ENCODE results near the gene FMN1. TPM values are rescaled to one million over a fixed set of nuclear protein-coding genes. Genes with fewer than 3 reads are reported as not detected.

The FMN1 gene
- total RNA-seq, 4 donors from 2014 or later: 4.3 to 10.1 (median 8.8) TPM

DNA sequence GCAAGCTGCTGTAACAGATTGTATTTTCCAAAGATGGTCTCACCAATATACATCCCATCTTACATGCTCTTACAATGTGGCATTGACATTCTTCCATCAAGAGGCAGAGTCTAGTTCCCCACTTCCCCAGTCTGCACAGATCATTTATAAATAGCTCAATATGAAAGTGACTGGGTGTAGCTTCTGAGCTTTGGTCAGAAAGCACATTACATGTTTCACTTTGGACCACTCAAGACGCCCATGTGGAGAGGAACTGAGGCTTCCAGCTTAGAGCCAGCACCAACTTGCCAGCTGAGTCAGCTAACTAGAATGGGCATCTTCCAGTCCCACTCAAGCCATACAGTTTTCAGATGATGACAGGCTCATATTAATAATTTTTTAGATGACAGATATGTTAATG is 431.2 kb downstream of the FMN1 start:
- H3K4me1 ChIP-seq: no peaks in the 10 kb centered on the region
- no peaks in the 10 kb centered on the region for H3K9me3 ChIP-seq
- no peak overlapping the region for H3K27ac ChIP-seq
- H3K36me3 ChIP-seq: no peaks in the 10 kb centered on the region
- intact Hi-C loops (cut with DNase I): no loop called here
- peaks cover 0 to 4% (median 0%) of the 10 kb centered on the region in 4 donors for H3K27me3 ChIP-seq
- TF ChIP-seq POLR2A (IDR thresholded peaks at IDR 0.05): no peak
- TF ChIP-seq, protein P1, sequence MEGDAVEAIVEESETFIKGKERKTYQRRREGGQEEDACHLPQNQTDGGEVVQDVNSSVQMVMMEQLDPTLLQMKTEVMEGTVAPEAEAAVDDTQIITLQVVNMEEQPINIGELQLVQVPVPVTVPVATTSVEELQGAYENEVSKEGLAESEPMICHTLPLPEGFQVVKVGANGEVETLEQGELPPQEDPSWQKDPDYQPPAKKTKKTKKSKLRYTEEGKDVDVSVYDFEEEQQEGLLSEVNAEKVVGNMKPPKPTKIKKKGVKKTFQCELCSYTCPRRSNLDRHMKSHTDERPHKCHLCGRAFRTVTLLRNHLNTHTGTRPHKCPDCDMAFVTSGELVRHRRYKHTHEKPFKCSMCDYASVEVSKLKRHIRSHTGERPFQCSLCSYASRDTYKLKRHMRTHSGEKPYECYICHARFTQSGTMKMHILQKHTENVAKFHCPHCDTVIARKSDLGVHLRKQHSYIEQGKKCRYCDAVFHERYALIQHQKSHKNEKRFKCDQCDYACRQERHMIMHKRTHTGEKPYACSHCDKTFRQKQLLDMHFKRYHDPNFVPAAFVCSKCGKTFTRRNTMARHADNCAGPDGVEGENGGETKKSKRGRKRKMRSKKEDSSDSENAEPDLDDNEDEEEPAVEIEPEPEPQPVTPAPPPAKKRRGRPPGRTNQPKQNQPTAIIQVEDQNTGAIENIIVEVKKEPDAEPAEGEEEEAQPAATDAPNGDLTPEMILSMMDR (IDR thresholded peaks at IDR 0.05): no peak
- no peak for DNase-seq
- H3K4me3 ChIP-seq: no peak overlapping the region
- WGBS, 2 donors: 50 to 56% methylated on average over 1 of the region's 1 CpG

- WGBS, 2 donors: 40 to 71% methylated on average over 2 of the region's 2 CpGs
- Histone ChIP-seq H3K9me3 (no peaks in the 10 kb centered on the region), H3K4me1 (no peaks in the 10 kb centered on the region), H3K27me3 (peaks cover 0 to 4% (median 0%) of the 10 kb centered on the region in 4 donors), H3K4me3 (no peak overlapping the region), H3K27ac (no peak overlapping the region), H3K36me3 (no peaks in the 10 kb centered on the region)
- TF ChIP-seq POLR2A (IDR thresholded peaks at IDR 0.05): no peak
- TF ChIP-seq, protein P1 (IDR thresholded peaks at IDR 0.05): no peak
- intact Hi-C loops (cut with DNase I): no loop called here
- no peak for DNase-seq
These were observed 437.1 kb downstream of the FMN1 start for GRCh38 chr15:32757426-32757825.

- H3K4me3 ChIP-seq: no peak overlapping the region
- H3K36me3 ChIP-seq: no peaks in the 10 kb centered on the region
- WGBS, 2 donors: 59 to 91% methylated on average over 2 to 3 of the region's 3 CpGs
- H3K9me3 ChIP-seq: no peaks in the 10 kb centered on the region
- intact Hi-C loops (cut with DNase I): no loop called here
- no peaks in the 10 kb centered on the region for H3K27me3 ChIP-seq
- no peak overlapping the region for H3K27ac ChIP-seq
- no peaks in the 10 kb centered on the region for H3K4me1 ChIP-seq
- no peak for DNase-seq
- TF ChIP-seq, protein P1 (IDR thresholded peaks at IDR 0.05): no peak
- TF ChIP-seq POLR2A (IDR thresholded peaks at IDR 0.05): no peak
These were observed 443.5 kb downstream of the FMN1 start for GRCh38 chr15:32750979-32751378.

- Histone ChIP-seq H3K9me3 (no peaks in the 10 kb centered on the region), H3K4me1 (no peaks in the 10 kb centered on the region), H3K27me3 (no peaks in the 10 kb centered on the region), H3K36me3 (no peaks in the 10 kb centered on the region), H3K27ac (no peak overlapping the region), H3K4me3 (no peak overlapping the region)
- DNase-seq: no peak
- TF ChIP-seq, protein P1 (IDR thresholded peaks at IDR 0.05): no peak
- no peak for TF ChIP-seq POLR2A (IDR thresholded peaks at IDR 0.05)
- intact Hi-C loops (cut with DNase I): no loop called here
- 86 to 90% methylated on average over 4 of the region's 4 CpGs for WGBS, 2 donors
These were observed 446.6 kb downstream of the FMN1 start for GRCh38 chr15:32747921-32748342.

DNA sequence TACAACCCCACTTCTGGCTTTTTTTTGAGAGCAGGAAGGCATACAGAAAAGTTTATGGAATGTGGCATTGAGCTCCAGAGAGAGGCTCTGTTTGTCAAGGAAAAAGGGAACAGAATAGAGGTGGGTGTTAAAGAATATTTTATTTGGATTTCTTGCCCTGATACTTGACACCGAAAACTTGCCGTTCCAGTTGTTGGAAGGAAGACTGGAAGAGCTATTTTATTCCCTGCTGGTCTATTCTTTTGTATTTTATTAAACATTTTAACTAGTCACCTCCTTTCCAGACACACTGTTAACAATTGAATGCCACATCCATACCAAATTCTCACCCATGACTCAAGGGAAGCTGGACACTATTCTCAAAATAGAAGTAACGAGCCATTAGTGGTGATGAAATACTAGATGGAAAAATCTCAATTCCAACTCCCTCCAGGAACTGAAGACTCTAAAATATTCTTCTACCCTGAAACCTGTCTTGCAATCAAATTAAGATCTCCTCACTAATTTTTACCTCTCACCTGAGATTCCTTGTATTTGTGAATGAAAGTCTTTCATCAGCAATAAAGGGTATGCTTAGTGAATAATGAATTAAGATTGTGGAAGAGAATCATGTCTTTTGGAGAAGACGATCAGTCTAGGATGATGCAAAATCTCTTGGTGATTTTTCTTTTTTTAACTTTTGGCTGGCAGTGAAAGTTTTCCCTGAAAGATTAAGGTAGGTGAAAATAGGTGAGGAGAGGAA is 448.2 kb downstream of the FMN1 start:
- Histone ChIP-seq H3K36me3 (no peaks in the 10 kb centered on the region), H3K27ac (no peak overlapping the region), H3K4me1 (no peaks in the 10 kb centered on the region), H3K9me3 (no peaks in the 10 kb centered on the region), H3K4me3 (no peak overlapping the region), H3K27me3 (no peaks in the 10 kb centered on the region)
- DNase-seq: no peak
- TF ChIP-seq, protein P1 (IDR thresholded peaks at IDR 0.05): no peak
- no peak for TF ChIP-seq POLR2A (IDR thresholded peaks at IDR 0.05)
- 64 to 86% methylated on average over 4 of the region's 4 CpGs for WGBS, 2 donors
- intact Hi-C loops (cut with DNase I): no loop called here

All from esophagus squamous epithelium (tissue), 5 donors.